ENCODE results near the gene DPPA3.

DPPA3 gene

GRCh38 chr12:7678744-7679143, 32.5 kb upstream of the DPPA3 start:
- TF ChIP-seq CTCF (IDR thresholded peaks at IDR 0.05; ENCODE audit: low read length, missing control alignments), result no peak
- no peak overlapping the region for H3K4me3 ChIP-seq (replicated peaks; ENCODE audit: low read depth, low read length)
- no peak for DNase-seq (ENCODE audit: low read depth)

GRCh38 chr12:7679251-7680045, 31.8 kb upstream of the DPPA3 start:
- DNase-seq (ENCODE audit: low read depth), result no peak
- TF ChIP-seq CTCF (IDR thresholded peaks at IDR 0.05; ENCODE audit: low read length, missing control alignments), result no peak
- no peak overlapping the region for H3K4me3 ChIP-seq (replicated peaks; ENCODE audit: low read depth, low read length)

- DNase-seq (ENCODE audit: low read depth), result no peak
- no peak for TF ChIP-seq CTCF (IDR thresholded peaks at IDR 0.05; ENCODE audit: low read length, missing control alignments)
- H3K4me3 ChIP-seq (replicated peaks; ENCODE audit: low read depth, low read length), result no peak overlapping the region
These were observed 29.7 kb upstream of the DPPA3 start for GRCh38 chr12:7681535-7681934.

GRCh38 chr12:7693793-7694192, 17.4 kb upstream of the DPPA3 start:
- no peak for DNase-seq (ENCODE audit: low read depth)
- H3K4me3 ChIP-seq (replicated peaks; ENCODE audit: low read depth, low read length), result no peak overlapping the region
- TF ChIP-seq CTCF (IDR thresholded peaks at IDR 0.05; ENCODE audit: low read length, missing control alignments), result no peak

- TF ChIP-seq CTCF (IDR thresholded peaks at IDR 0.05; ENCODE audit: low read length, missing control alignments), result no peak
- H3K4me3 ChIP-seq (replicated peaks; ENCODE audit: low read depth, low read length), result no peak overlapping the region
- DNase-seq (ENCODE audit: low read depth), result no peak
These were observed 16.5 kb upstream of the DPPA3 start for GRCh38 chr12:7694556-7695236.

GRCh38 chr12:7695237-7695560, 16.0 kb upstream of the DPPA3 start:
- DNase-seq (ENCODE audit: low read depth), result no peak
- no peak overlapping the region for H3K4me3 ChIP-seq (replicated peaks; ENCODE audit: low read depth, low read length)
- TF ChIP-seq CTCF (IDR thresholded peaks at IDR 0.05; ENCODE audit: low read length, missing control alignments), result no peak
